NCI-H146 (cell line): Measurements from ENCODE around the gene ALPL.

ENCODE experiments used
- DNase-seq: peaks from one replicate; lab custom pipeline; 2025; lab: John Stamatoyannopoulos, UW

Gene ALPL

DNA sequence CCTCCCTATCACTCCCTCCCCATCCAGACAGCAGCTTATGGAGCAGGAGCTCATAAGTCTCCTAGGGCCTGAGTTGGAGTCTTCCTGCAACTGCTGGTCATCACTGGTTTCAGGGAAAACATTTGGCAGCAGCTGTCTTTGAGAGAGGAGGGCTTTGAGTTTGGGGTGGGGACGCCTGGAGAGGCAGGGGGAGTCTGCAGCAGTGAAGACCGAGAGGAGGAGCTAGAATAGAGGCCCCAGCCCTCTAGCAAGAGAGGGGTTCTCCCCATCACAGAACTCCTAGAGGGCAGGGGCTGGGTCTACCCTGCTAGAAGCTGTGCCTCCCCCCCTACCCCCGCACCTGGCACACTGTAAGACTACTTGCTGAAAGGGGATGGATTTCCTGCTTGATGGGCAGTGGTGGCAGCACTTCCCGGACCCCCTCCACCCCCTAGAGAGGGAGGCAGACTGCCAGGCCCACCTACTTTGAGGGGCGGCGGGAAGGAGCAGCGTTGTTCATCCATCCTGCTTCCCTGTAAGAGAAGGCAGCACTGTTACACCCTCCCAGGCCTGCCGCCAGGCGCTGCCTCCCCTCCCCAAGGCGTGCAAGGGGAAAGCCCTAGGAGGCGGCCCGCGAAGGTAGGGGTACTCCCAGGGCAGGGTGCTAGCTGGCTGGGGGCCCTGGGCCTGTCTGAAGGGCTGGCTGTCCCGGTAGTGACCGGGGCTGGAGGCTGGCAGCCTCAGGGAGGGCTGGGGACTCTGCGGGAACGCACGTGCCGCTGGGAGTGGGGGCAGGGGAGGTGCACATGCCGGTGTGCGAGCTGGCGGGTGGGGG lies 109.5 kb downstream of the ALPL start:
- no peak for DNase-seq

DNA sequence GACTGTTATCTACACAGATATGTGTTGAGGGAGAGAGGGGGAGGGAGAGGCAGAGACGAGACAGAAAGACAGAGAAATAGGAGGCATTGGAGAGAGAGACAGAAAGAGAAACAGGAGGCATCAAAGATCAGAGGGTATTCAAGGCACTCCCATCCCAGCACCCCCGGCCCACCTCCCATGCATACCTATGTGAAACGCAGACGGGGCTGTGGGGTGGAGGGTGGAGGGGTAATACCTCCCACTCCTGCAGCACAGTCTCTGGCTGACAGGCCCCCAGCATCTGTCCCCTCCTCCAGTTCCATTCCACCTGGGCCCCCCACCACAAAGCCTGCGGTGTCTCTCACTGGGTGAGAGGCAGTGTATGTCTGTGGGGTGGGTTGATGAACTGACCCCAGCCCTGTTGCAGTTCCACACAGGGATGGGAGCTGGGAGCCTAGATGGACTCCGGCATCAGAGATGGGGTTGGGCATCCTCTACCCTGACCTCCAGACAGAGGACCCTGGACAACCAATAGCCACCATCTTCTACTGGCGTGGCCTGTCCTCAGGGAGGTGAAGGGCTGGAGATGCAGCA lies 110.2 kb downstream of the ALPL start:
- DNase-seq: no peak

DNA sequence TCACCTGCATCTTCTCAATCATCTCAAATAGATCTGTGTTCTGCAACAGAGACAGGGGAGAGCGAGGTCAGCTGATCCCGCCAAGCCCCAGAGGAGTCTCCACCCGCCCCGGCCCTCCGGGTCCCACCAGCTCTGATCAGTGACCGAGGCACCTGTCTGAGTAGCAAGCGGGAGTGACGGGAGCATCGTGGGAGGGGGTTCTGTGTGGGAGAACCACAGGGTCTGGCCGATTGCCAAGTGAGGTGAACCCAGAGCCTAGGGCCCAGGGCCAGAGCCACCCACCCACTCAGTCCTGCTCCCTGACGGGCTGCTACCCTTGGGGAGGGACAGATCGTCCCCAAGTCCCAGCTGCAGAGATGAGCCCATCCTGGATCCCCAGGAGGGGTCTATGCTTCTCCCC lies 110.8 kb downstream of the ALPL start:
- no peak for DNase-seq

DNA sequence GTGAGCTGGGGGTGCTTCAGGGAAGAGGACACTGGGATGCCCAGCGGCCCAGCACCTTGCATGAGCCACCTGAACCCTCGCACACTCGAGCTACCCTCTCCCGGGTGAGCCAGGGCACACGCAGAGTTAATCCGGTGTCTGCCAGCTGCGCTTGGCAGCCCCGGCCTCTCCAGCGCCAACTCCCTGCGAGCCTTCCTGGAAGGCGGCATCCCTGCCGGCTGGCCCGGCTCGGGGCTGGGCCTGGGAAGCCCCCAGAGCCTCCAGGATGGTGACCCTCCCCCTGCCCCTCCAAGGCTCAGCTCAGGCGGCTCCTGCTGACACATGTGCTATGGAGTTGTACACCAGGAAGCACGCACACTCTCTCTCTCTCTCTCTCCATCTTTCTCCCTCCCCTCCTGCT lies 111.3 kb downstream of the ALPL start:
- DNase-seq: no peak

DNA sequence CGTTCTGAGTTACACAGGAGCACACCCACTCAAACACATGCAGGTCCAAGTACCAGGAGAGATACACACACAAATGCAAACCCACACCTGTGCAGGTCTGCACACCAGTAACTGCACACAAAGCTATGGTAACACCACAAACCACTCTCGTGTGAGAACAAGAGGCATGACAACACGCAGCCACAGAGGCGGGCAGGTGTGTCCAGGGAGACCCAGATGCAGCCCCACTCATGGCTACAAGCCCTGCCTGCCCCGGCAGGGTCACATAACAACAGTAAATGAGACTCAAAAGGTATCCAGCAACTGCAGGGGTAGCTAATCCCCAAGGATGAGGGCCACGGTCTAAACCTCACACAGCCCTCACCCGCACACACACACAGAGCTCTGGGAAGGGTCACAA lies 111.8 kb downstream of the ALPL start:
- no peak for DNase-seq

DNA sequence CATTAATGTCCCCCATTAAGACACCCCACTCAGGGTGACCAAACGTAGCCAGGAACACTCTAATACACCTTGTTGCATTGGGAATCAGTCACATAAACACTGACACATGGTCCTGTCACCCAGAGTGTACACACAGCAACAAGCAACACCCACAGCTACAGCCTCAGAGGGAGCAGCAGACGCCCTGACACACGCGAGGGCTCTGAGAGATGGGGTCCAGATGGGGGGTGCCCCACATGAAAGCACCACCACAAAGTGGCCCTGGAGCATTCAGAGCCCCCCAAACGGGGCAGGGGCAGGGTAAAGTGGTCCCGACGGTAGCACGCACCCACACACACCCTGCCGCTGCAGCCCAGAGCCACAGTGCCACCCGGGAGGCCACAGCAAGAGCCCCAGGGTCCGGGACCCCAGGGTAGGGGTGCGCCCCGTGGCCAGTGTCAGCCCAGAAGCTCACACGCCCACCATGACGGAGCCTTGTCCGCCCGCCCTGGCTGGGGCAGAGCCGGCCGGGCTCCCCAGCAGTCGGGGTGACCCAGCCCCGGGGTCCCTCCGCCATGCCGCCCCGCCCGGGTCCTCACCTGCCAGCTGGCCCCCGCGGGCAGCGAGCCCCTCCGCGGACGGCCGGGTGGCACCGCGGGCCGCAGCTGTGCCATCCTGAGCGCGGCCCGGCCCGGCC lies 112.7 kb downstream of the ALPL start:
- DNase-seq: no peak

DNA sequence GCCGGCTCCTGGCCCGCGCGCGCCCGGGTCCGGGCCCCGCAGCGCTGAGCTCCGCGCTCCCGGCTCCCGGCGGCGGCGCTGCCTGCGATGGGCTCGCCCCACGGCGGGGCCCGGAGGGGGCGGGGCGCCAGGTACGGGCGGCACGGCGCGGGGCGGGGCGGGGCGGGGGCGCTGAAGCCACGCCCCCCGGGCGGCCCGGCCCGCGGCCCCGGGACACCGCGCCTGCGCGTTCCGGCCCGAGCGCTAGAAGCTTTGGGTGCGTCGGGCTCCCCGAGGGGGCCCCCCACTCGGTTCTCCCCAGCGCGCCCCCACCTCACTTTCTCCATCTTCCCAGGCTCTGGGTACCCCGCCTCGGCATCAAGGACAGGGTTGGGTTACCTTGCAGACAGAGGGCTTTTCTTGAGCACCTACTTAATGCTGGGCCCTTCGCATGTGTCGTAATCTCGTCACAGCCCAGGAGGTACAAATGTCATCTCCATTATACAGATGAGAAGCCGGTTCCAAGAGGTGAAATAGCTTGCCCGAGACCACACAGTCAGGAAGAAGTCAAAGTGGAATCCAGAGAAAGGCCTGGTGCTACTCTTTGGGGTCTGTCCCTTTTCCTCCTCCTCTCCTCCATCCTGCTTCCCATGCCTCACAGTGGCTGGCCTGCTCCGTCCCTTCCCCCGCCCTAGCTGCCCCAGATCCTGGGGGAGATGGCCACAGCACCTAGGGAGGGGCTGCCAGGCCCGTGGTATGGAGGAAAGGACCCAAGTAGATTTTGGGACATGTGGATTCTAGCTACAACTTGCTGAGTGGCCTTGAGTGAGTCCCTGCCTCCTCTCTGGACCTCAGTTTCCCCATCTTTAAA lies 113.5 kb downstream of the ALPL start:
- DNase-seq: peak; percentile 12

DNA sequence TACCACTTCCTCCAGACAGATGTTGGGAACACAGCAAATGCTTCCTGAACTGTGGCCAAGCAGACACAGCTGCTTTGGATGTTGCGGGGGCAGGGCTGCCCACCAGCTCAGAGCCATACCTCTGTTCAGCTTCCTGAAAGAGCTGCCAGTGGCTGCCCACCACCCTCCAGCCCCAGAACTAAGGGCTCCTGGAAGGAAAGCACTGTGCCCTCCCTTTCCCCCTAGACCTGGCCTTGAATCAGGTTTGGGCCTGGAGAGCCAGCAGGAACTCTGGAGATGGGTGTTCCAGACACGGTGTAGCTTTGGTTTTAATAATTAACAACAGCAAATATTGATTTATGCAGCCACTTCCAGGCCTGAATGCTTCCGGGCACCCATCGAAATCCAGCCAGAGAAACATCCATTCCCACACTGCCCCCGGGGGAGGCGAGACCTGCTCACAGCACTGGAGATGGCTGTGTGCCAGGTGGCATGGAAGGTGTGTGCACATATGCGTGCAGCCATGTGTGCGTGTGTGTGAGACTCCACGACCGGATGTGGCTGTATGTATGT lies 114.3 kb downstream of the ALPL start:
- peak; percentile 3 for DNase-seq

DNA sequence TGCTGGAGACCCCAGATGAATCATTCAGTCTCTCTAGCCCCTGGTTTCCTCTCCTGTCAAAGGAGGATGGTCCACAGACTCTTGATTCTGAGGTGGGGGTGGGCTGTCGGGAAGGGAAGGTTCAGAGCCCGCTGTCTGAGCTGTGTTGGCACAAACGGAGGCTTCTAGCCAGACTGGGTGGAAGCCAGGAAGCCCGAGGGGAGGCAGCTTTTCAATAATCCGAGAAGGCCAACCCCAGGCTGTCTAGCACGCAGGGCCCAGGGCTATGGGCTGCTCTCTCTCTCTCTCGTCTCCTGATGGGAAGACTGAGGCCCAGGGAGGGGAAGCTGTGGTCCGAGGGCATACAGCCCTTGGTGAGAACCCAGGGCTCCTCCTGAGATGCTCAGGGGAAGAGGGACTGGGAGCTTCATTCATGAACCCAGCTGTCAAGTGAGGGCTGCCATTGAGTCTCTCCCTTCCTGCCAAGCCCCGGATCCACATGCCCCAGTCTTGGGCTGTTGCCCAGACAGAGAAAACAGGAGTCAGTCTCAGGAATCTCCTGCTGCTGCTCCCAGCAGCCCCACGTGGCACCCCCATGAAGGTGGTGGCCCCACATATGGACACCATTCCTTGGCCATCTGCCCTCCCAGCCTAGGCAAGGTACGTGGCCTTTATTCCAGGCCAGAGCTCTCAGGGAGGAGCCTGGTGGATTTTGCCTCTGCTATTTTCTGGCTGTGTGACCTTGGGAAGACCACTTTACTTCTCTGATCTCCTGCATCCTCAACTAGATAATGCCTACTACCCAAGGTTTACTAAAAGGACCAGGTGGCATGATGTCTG lies 115.6 kb downstream of the ALPL start:
- no peak for DNase-seq

DNA sequence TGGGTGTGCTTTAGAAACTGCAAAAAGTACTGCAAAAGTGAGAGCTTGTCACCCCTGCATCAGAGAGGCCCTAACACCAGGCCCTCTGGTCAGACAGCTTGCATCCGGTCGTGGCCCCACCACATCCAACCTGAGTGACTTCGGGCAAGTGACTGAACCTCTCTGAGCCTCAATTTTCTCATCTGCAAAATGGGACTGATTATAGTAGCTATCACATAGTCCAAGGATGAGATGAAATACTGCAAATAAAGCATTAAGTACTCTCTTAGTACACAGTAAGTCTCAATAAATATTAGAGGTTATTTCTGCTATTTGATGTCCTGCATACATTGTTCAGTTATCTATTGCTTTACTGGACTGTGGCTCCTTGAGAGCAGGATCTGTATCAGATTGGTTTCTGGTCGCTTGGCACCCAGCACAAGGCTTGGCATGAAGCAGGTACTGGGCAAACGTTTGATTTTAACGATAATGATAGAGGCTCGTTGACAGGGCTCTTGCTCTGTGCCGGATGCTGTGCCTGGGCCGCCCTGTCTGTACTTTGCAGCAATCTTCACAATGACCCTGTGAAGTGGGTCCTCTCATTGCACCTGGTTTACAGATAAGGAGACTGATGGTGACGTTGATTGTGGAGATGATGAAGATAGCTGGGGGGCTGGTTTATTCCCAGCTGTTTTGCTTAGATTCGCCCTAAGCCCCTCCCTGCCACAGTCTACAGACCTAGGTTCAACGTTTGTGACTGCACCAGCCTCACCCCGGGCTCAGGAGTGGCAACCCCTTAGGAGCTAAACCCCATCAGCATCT lies 116.4 kb downstream of the ALPL start:
- no peak for DNase-seq

DNA sequence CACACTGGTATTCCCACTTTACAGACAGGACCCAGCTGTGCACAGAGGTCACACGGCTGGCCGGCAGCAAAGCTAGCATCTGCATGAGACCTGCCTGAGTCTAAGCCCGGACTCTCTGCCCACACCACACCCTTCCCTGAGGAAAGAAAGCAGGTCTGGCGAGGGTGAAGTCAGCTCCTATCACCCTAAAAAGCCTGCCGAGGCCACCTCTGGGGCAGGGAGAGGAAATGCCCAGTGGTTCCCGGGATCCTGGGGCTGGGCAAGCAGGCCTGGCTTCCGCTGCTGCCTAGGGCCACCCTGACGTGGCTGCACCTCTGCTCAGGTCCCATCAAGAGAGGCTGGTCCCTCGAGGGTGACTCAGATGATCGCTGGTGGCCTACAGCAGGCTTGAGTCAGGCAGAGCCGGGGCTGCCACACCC lies 117.7 kb downstream of the ALPL start:
- no peak for DNase-seq
